ENCODE data around the gene NAT9. TPM values are rescaled to one million over a fixed set of nuclear protein-coding genes. Genes with fewer than 3 reads are reported as not detected.

NAT9 gene
- total RNA-seq, 6 experiments from 2014 or later: 40.9 to 50.7 (median 46.6) TPM

DNA sequence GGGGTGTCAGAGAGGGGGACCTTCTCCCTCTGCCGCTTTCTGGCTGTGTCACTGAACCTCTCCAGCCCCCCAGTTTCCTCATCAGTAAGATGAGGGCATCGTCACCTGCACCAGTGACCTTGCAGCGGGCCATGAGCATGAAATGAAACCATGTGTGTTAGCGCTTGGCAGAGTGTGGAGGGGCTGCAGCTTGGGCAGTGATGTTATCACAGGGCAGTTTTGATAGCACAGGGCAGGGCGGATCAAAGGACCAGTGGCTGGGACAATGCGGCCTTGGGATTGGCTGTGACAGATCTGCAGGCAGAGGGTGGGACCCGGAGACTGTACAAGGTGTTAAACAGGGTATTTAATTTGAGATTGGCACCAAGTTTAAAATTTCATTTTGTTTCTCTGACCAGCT lies 38.9 kb upstream of the NAT9 start:
- no peak overlapping the region for H3K4me3 Mint-ChIP-seq
- TF ChIP-seq CTCF (IDR thresholded peaks at IDR 0.05): no peak
- H3K36me3 Mint-ChIP-seq (ENCODE audit: low read depth): no peaks in the 10 kb centered on the region
- DNase-seq: no peak
- H3K27ac Mint-ChIP-seq: no peak overlapping the region
- H3K4me1 Mint-ChIP-seq (ENCODE audit: low read depth): no peaks in the 10 kb centered on the region
- peaks cover 2% of the 10 kb centered on the region; the same call in 1 of the 2 replicates for H3K27me3 Mint-ChIP-seq (ENCODE audit: insufficient read depth)
- no peaks in the 10 kb centered on the region for H3K9me3 Mint-ChIP-seq

DNA sequence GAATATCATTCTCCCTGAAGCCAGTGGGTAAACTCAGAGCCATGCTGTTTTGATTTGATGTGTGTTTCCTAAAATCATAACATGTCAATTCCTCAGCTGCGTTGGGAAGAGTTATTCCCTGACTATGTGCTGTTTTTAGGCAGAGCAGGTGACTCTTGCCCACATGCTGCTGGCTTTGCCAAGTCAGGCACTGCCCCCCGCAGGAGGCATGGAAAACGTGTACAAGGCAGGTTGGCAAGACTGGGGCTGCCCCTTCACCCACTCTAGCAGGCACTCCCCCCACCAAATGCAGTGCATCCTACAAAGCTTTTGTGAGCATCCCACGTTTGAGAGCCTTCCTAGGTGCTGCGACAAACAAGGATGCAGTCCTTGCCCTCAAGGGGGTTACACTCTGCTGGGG lies 38.3 kb upstream of the NAT9 start:
- no peak for DNase-seq
- no peaks in the 10 kb centered on the region for H3K36me3 Mint-ChIP-seq (ENCODE audit: low read depth)
- TF ChIP-seq CTCF (IDR thresholded peaks at IDR 0.05): peak; percentile 29; the same call in 1 of the 2 replicates
- no peak overlapping the region for H3K27ac Mint-ChIP-seq
- H3K9me3 Mint-ChIP-seq: no peaks in the 10 kb centered on the region
- H3K4me3 Mint-ChIP-seq: no peak overlapping the region
- no peaks in the 10 kb centered on the region for H3K4me1 Mint-ChIP-seq (ENCODE audit: low read depth)
- H3K27me3 Mint-ChIP-seq (ENCODE audit: insufficient read depth): peaks cover 2% of the 10 kb centered on the region; the same call in 1 of the 2 replicates

DNA sequence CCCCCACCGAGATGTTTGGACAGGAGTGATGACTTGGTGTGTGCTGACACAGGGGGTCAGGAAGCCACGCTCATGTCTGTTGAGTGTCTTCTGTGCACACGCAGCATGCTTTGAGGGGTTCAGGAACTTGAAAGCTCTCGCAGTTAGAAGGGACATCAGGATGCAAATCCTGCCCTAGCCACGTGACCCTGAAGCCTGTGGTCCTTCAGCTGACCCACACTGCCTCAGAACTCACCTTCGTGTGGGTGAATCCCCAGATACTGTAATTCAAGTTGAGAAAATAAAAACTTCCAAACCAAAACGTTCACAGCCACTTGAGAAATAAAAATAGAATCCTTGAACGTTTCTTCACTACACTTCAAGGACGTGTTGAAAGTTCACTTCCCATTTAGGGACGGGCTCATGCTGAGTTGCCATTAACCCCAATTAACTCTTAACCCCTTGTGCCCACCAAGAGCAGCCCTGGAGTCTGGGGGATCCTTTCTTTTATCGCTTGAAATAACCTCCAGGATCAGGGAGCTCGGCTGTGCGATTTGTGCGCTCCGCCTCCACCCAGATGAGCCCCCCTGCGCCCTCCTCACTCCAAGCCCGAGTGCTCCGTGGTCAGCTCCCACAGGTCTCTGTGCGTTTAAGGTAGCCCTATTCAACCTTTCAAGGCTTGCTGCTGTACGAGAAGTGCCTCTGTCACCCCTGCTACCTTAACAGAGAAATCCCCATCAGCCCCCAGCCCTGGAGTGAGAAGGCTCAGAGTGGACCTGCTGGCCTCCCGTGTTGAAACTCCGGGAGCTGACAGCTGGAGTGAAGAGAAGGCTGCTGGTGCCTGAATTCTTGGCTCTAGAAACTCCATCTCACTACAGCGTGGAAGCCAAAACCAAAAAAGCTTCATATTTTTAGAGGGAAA lies 36.2 kb upstream of the NAT9 start:
- no peak overlapping the region for H3K27ac Mint-ChIP-seq
- no peaks in the 10 kb centered on the region for H3K9me3 Mint-ChIP-seq
- H3K4me3 Mint-ChIP-seq: no peak overlapping the region
- H3K36me3 Mint-ChIP-seq (ENCODE audit: low read depth): no peaks in the 10 kb centered on the region
- peaks cover 2% of the 10 kb centered on the region; the same call in 1 of the 2 replicates for H3K27me3 Mint-ChIP-seq (ENCODE audit: insufficient read depth)
- no peaks in the 10 kb centered on the region for H3K4me1 Mint-ChIP-seq (ENCODE audit: low read depth)
- no peak for DNase-seq
- no peak for TF ChIP-seq CTCF (IDR thresholded peaks at IDR 0.05)

GRCh38 chr17:74810699-74811485 lies 34.7 kb upstream of the NAT9 start:
- no peaks in the 10 kb centered on the region for H3K36me3 Mint-ChIP-seq (ENCODE audit: low read depth)
- no peak overlapping the region for H3K27ac Mint-ChIP-seq
- H3K9me3 Mint-ChIP-seq: no peaks in the 10 kb centered on the region
- no peak overlapping the region for H3K4me3 Mint-ChIP-seq
- H3K4me1 Mint-ChIP-seq (ENCODE audit: low read depth): no peaks in the 10 kb centered on the region
- no peak for DNase-seq
- TF ChIP-seq CTCF (IDR thresholded peaks at IDR 0.05): no peak
- H3K27me3 Mint-ChIP-seq (ENCODE audit: insufficient read depth): no peaks in the 10 kb centered on the region; the same call in 1 of the 2 replicates

- Mint-ChIP-seq H3K27me3 (ENCODE audit: insufficient read depth) (no peaks in the 10 kb centered on the region; the same call in 1 of the 2 replicates), H3K36me3 (ENCODE audit: low read depth) (no peaks in the 10 kb centered on the region), H3K4me3 (no peak overlapping the region), H3K9me3 (no peaks in the 10 kb centered on the region), H3K4me1 (ENCODE audit: low read depth) (no peaks in the 10 kb centered on the region), H3K27ac (no peak overlapping the region)
- TF ChIP-seq CTCF (IDR thresholded peaks at IDR 0.05): no peak
- DNase-seq: no peak
These were observed 32.7 kb upstream of the NAT9 start for GRCh38 chr17:74808714-74809430.
